Right atrium auricular region (tissue), 2 donors: ENCODE data around the gene FFAR1. TPM values are rescaled to one million over a fixed set of nuclear protein-coding genes. Genes with fewer than 3 reads are reported as not detected.

Experiments used
- DNase-seq: peaks from one replicate; pipeline ENCODE4 v3.0.0-alpha.2; 2019; ENCODE audit warnings: low spot score
- H3K27ac ChIP-seq, 2 donors: fragments of 200-600 bp; sonication (generic); 1 replicate in 1 of 2; 2 replicates in 1 of 2; pipeline ENCODE4 v1.5.1; 2016 to 2019
- H3K27me3 ChIP-seq, 2 donors: fragments of 200-600 bp; sonication (generic); one replicate each; pipeline versions ENCODE4 v1.5.1 to v1.6.0; 2017 to 2019
- H3K36me3 ChIP-seq: fragments of 200-600 bp; sonication (generic); one replicate; pipeline ENCODE4 v1.5.1; 2016
- H3K4me1 ChIP-seq, 2 donors: fragments of 200-600 bp; sonication (generic); one replicate each; pipeline versions ENCODE4 v1.5.1 to v1.6.0; 2017 to 2019
- H3K4me3 ChIP-seq, 2 donors: fragments of 200-600 bp; sonication (generic); 1 replicate in 1 of 2; 2 replicates in 1 of 2; pipeline ENCODE4 v1.5.1; 2017 to 2019; ENCODE audit warnings: mild to moderate bottlenecking in 1 of 2, moderate library complexity in 1 of 2
- H3K9me3 ChIP-seq, 2 donors: fragments of 200-600 bp; sonication (generic); one replicate each; pipeline ENCODE4 v1.5.1; 2019
- total RNA-seq, 2 donors: library from RNA; depleted of rRNA; stranded (reverse); fragments of >200 nt; gene quantifications; one replicate each; pipeline ENCODE4 v1.1.0, GENCODE V29; 2016
- TF ChIP-seq, protein P1 (sequence below), 2 donors: fragments of 200-600 bp; sonication (generic); IDR thresholded peaks; one replicate each; pipeline ENCODE4 v1.5.1; 2019; ENCODE audit warnings: antibody characterized with exemption in 2 of 2

FFAR1 gene
- total RNA-seq, 2 donors from 2014 or later: not detected

DNA sequence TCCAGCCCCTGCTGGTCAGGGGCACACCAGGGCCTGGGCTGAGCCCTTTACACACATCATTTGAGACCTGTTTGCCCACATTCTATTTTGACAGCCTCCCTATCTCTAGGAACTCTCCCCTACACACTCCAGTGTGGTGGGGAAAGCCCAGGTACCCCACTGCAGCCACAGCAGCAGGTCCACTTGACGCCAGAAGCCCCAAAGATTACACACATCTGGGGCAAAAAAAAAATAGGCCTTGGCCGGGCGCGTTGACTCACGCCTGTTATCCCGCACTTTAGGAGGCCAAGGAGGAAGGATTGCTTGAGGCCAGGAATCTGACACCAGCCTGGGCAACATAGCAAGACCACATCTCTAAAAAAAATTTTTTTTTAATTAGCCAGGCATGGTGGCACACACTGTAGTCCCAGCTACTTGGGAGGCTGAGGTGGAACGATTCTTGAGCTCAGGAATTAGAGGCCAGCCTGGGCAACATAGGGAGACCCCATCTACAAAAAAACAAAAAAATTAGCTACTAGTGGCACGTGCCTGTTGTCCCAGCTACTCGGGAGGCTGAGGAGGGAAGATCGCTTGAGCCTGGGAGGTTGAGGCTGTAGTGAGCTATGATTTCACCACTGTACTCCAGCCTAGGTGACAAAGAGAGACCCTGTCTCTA, 36.8 kb upstream of the FFAR1 start:
- TF ChIP-seq, protein P1, sequence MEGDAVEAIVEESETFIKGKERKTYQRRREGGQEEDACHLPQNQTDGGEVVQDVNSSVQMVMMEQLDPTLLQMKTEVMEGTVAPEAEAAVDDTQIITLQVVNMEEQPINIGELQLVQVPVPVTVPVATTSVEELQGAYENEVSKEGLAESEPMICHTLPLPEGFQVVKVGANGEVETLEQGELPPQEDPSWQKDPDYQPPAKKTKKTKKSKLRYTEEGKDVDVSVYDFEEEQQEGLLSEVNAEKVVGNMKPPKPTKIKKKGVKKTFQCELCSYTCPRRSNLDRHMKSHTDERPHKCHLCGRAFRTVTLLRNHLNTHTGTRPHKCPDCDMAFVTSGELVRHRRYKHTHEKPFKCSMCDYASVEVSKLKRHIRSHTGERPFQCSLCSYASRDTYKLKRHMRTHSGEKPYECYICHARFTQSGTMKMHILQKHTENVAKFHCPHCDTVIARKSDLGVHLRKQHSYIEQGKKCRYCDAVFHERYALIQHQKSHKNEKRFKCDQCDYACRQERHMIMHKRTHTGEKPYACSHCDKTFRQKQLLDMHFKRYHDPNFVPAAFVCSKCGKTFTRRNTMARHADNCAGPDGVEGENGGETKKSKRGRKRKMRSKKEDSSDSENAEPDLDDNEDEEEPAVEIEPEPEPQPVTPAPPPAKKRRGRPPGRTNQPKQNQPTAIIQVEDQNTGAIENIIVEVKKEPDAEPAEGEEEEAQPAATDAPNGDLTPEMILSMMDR (IDR thresholded peaks at IDR 0.05): no peak
- Histone ChIP-seq H3K27me3 (no peaks in the 10 kb centered on the region), H3K4me3 (no peak overlapping the region), H3K36me3 (no peaks in the 10 kb centered on the region), H3K9me3 (no peaks in the 10 kb centered on the region), H3K4me1 (peaks cover 0 to 7% of the 10 kb centered on the region in 2 donors), H3K27ac (no peak overlapping the region)
- DNase-seq: no peak

DNA sequence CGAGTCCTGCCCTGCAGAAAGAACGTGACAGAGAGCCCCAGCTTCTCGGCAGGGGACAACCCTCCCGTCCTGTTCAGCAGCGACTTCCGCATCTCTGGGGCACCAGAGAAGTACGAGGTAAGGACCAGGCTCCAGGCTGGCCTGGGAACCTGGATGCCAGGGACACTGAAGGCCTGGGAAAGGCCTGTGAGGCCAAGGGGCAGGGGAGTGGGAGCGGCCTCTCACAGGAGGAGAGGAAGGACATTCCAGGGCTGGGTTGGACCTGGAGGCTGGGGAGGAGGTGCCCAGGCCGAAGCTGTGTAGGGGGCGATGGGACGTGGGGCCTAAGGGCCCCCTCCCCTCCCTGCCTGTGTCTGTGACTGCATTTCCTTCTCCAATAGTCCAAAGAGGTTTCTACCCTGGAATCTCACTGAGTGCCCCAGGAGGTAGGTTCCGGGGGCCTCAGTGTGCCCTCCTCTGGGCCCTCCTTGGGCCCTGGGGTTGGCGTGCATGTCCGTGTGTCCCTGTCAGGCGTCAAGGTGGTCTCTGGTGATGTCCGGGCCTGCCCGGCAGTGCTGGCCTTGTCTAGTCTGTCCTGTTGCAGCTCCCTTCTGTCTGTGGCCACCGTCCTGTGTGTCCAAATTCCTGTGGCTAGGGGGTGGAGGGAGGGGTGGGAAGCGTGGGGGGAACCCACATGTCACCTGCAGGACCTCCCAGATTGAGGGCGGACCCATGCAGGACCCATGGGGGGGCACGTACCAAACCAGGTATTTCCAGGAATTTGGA, 35.6 kb upstream of the FFAR1 start:
- Histone ChIP-seq H3K9me3 (no peaks in the 10 kb centered on the region), H3K4me1 (peaks cover 0 to 7% of the 10 kb centered on the region in 2 donors), H3K27ac (no peak overlapping the region), H3K4me3 (no peak overlapping the region), H3K36me3 (no peaks in the 10 kb centered on the region), H3K27me3 (no peaks in the 10 kb centered on the region)
- DNase-seq: no peak
- TF ChIP-seq, protein P1 (IDR thresholded peaks at IDR 0.05): no peak

DNA sequence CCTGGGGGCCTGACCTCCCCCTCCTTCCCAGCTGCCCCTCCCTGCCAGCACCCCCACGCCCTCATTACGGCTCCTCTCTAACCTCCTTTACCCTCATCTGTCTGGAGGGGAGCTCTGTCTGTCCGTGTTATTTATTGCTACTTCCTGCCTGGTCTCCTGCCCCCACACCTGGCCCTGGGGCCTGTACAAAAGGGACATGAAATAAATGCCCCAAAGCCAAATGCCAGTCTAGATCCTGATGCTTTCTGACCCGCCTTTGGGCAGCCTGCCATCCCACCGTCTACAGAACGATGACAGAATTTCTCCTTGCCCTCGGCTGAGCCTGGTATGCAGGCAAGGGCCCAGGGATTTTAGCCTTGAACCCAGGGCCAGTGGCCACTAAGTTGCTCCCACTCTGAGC, 34.1 kb upstream of the FFAR1 start:
- TF ChIP-seq, protein P1 (IDR thresholded peaks at IDR 0.05): no peak
- Histone ChIP-seq H3K36me3 (no peaks in the 10 kb centered on the region), H3K27me3 (no peaks in the 10 kb centered on the region), H3K4me3 (no peak overlapping the region), H3K4me1 (peaks cover 0 to 7% of the 10 kb centered on the region in 2 donors), H3K9me3 (no peaks in the 10 kb centered on the region), H3K27ac (no peak overlapping the region)
- DNase-seq: no peak

DNA sequence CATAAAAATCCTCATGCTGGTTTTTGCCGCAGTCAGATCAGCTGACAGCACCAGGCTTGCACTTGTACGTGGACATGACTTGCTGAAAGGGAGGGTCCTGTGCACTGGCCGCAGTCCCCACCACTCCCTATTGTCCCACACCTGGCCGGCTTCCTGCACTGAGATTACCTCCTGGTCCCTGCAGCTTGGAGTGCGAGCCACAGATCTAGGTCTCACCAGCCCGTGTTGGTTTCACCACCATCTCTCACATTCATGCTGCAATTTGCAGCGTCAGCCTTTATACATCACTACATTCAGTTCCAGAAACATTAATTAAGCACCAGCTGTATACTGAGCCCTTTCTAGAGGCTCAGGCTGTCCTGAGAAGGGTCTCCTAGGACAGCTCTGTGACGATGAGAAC, 33.7 kb upstream of the FFAR1 start:
- TF ChIP-seq, protein P1 (IDR thresholded peaks at IDR 0.05): no peak
- H3K27me3 ChIP-seq: no peaks in the 10 kb centered on the region
- no peak for DNase-seq
- H3K27ac ChIP-seq: no peak overlapping the region
- no peaks in the 10 kb centered on the region for H3K9me3 ChIP-seq
- H3K4me3 ChIP-seq: no peak overlapping the region
- H3K4me1 ChIP-seq: peaks cover 0 to 7% of the 10 kb centered on the region in 2 donors
- no peaks in the 10 kb centered on the region for H3K36me3 ChIP-seq

DNA sequence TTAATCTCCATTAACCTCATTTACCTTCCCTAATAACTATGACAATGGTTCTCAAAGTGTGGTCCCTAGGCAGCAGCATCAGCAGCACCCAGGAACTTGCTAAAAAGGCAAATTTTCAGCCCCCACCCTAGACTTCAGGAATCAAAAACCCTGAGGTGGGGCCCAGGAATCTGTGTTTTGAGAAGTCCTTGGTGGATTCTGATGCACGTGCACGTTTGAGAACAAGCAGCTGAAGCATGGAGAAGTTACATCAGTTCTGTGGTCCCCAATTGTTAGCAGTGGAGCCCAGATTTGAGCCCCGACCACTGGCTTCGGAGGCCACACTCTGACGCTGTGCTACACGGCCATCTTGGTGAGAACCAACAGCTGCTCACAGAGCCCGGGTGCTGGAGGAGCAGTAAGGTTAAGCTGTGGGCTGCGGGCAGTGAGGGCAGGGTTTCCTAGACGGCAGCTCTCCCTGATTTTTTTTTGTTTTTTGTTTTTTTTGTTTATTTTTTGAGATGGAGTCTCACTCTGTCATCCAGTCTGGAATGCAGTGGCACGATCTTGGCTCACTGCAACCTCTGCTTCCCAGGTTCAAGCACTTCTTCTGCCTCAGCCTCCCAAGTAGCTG, 32.7 kb upstream of the FFAR1 start:
- Histone ChIP-seq H3K27me3 (no peaks in the 10 kb centered on the region), H3K4me3 (no peak overlapping the region), H3K4me1 (peaks cover 0 to under 1% of the 10 kb centered on the region in 2 donors), H3K9me3 (no peaks in the 10 kb centered on the region), H3K27ac (no peak overlapping the region), H3K36me3 (no peaks in the 10 kb centered on the region)
- TF ChIP-seq, protein P1 (IDR thresholded peaks at IDR 0.05): no peak
- no peak for DNase-seq
